Camera-type eye (tissue), 1 donor: Measurements from ENCODE around the gene LIMS2. TPM values are rescaled to one million over a fixed set of nuclear protein-coding genes. Genes with fewer than 3 reads are reported as not detected.

ENCODE experiments used
- total RNA-seq: library from RNA; depleted of rRNA; stranded (reverse); fragments of >200 nt; gene quantifications from one replicate; pipeline ENCODE4 v1.2.3, GENCODE V29; 2014

LIMS2 gene
- 11.2 TPM for total RNA-seq

DNA sequence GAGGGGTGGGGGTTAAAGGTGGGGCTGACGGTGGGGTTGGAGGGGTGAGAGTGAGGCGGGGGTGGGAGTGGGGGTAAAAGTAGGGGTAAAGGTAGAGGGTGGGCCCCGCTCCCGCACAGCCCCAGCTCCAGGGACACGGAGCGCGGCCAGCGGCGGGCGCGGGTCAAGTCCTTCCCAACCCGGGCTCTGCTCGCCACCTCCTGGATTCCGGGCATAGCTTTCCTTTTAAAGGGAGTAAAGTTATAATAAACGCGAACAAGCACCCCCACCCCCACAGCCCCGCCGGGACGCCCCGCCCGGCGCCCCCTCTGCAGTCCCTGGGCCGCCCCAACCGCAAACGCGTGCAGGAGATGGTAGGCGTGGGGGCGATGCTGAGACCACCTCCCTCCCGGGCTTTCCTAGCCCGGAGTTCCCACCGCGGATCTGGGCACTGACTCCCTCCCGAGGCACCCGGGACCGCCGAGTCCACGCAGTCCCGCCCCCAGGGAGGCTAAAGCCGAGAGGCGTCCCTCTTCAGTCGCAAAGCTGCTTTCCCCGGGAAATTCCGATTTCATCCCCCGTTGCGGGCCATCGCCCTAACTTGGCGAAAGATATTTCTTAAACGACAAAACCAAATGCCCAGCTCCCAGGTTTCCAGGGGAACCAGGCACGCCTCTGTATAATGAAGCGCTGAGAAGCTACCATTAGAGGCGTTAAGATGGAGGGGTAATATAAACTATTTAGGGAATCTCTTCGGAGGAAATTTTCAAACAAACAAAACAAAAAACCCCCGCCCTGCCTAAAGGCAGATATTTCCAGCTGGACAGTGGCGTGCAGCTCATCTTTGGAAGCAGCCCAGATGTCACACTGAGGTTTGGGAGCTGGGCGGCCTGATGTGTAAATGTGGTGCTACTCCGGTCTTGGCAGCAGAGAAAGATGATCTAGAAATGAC is at the start of gene LIMS2:
LIMS2 (minus strand) TSS at position 200 of the 931 bp plus-strand sequence. CDS start 506 bp downstream, outside the sequence.

GRCh38 chr2:127701193-127701650 is 25.9 kb upstream of the LIMS2 start, which contains the start of gene SFT2D3:
TSS of gene SFT2D3 (plus strand) at chr2:127701497. CDS start at chr2:127701529, 32 bp downstream.

DNA sequence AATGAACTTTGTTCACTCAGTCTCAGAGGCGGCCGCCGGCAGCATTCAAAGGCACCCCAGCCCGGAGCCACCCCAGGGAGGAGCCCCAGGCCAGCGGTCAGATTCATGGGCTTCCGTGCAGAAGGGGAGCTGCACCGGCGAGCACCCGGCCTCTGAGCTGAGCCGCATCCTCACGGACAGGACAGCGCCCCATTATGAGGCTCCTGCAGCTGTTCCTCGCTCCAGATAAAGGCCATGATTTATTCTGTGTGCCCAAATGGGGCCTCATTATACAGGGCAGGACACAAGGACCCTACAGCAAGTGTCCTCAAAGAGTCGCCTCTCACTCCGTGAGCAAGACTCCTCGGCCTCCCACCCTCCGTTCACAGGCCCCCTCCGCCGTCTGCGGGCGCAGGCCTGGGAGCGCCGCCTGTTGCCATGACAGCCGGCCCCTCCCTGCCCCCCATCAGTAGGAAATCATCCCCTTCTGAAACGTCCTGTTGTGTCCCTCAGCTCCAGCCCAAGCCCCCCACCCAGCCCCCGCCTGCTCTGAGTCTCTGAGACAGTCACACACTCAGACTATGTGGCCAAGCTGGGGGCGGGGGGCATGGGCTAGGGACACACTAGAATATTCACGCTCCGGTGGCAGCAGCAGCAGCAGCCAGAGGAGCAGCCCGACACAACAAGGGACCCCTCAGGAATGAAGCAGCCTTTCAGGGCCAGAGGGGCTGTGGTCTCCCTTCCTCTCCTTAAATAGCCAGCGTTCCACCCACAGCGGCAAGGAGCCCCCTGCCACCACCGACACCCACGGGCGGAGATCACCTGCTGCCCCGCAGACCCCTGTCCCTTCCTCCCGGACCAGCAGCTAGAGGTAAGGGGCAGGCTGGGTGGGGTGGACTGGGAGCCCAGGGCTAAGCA is 29.7 kb downstream of the LIMS2 start, which contains the start of gene GPR17:
GPR17 (plus strand) TSS at position 759 of the 897 bp plus-strand sequence. CDS start 4,583 bp downstream, outside the sequence.

Other genes with a start within 250 kb of the LIMS2 start
- gene IWS1, start 149.0 kb downstream of the LIMS2 start, total RNA-seq: 47.4 TPM
- 0.60 TPM for gene MYO7B, start 139.8 kb downstream of the LIMS2 start, total RNA-seq
- gene GPR17, start 29.4 kb downstream of the LIMS2 start, total RNA-seq: 0.49 TPM
- gene SFT2D3, start 26.0 kb upstream of the LIMS2 start, total RNA-seq: 12.0 TPM
- gene WDR33, start 135.6 kb upstream of the LIMS2 start, total RNA-seq: 97.8 TPM
- gene POLR2D, start 182.6 kb upstream of the LIMS2 start, total RNA-seq: 32.2 TPM
- 19.6 TPM for gene AMMECR1L, start 210.4 kb upstream of the LIMS2 start, total RNA-seq